Stimulated activated CD4-positive, alpha-beta T cell treated with anti-CD3 and anti-CD28 coated beads, Interleukin-1b, Interleukin-23, amount 100 ng/mL, for 24 hours (primary cell): ENCODE results near the gene CEP350.

ENCODE experiments used
- DNase-seq, 4 experiments: peaks; one replicate each; pipeline ENCODE4 v3.0.0-alpha.2; 2020; ENCODE audit warnings: low read depth in 4 of 4, low spot score in 1 of 4

CEP350 gene

GRCh38 chr1:180156201-180156600, 201.6 kb downstream of the CEP350 start:
- no peak for DNase-seq

DNA sequence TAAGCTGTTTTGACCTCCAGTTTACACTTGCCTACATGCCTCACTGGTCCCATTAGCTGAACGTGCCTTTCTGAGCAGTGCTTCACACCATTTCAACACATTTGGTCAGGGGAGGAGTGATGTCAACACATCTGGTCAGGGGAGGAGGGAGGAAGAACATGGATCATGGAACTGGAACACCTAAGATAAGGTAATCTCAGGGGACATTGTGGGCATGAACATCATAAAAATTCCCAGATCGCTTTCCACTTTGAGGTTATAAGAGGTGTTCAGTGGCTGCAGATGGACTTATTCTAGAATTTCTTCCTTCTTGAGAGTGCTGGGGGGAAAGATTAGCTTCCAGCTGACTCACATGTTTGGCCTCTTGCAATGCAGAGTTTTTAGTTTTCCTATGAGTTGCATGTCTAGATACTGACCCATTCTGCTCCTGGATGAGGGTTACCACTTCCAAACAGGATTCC, 202.1 kb downstream of the CEP350 start:
- DNase-seq: no peak

GRCh38 chr1:180157108-180157507, 202.5 kb downstream of the CEP350 start:
- no peak for DNase-seq

DNA sequence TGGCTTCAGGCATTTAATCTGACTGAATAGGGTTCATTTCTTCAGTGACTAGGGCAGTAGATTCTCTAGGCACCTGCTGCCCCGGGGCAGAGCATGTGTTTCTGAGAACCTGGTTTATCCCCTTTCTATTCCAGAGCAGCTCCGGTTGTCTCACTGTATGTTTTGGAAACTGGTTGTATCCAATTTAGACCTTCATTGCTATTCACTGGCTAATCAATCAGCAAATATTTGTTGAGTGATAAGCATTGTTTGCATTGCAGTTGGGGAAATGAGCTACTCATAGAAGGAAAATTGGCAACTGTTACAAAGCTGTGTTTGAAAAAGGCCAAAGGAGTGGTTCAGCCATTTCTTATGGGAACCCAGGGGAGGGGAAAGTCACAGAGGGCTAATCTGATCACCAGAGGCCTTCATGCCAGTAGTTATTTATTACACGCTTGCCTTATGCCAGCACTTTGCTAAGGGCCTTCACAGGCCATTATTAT, 203.0 kb downstream of the CEP350 start:
- no peak for DNase-seq

DNA sequence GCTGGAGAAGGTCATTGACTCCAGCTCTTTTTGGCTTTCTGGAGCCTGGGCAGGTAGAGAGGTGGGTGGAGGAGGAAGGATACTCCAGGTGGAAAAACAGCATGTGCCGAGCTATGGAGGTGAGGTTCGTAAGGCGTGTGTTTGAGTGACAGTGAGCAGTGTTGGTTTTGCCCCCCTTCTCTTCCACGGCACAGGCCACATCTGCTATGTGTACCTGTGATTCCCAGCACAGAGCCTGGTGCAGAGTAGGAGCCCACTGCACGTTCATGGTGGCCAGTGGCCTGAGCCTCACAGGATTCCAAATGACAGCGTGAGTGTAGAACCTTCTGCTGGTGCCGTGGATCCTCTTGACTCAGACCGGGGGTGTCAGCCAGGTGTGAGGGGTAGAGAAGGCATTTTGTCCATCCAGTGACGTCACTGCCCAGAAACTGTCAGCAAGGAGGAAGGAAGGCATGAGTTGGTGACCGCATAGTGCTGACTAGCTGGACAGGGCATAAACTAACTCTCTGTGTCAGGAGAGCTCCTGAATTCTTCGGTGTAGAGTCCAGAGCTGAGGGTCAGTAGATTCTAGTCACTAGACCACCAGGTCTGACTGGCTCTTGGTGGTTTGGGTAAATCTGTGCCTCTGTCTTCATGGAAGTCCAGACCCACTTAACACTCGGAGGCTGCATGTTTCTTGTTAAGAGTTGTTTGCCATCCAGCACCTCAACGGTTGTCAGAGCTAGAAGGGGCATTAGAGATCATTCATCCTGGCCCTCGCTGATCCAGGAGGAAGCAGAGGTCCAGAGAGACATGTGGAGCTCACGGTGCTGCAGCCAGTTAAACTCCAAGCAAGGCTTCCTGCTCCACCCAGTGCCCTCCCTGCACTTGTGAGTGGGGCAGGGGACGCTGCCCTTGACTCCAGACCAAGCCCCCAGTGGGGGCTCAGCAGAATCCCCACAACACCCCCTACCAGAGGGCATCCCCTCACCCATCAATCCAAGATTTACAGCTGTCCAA, 203.8 kb downstream of the CEP350 start:
- DNase-seq: no peak

DNA sequence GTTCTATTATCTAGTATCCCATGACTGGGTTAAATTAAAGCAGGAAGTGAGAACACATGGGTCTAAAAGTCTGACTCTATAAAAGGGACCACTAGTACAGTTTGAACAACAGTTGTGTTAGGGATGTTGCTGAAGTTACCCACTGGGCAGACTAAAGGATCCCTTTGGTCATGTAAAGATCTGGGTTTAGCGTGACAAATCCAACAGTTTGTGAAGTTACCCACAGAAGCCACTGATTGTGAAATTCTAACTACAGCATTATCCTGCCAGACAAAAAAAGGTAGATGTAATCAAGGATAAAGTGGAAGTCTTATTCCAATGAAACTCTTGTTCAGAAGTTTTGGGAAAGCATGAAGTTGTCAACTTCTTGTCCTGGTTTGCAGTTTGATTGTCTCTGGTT, 205.7 kb downstream of the CEP350 start:
- no peak for DNase-seq

DNA sequence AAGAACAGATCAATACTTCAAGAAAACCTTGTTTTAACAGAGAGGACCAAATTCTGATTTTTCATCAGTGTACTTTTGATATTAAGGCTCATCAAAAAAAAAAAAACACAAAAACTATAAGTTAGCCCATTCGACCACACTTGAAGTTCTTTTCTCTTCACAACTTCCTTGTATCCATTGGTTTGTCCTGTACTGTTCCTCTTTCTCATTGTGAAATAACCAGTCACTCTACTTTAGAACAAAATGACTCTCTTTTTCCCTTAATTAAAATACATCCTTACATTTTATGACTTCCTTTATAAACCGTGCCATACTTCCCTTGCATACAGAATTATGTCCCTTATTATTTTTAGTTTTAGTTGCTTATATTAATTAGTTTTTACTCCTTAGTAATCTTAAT, 208.4 kb downstream of the CEP350 start:
- no peak for DNase-seq
